GM08714 (cell line): ENCODE data around the gene SLC7A9.

Source experiments
- H3K4me3 ChIP-seq: fragments of 200-500 bp; sonication (Bioruptor generic); 2 replicates; pipeline ENCODE4 v1.5.1; 2014; ENCODE audit warnings: mild to moderate bottlenecking, low read length, inconsistent platforms
- ZNF274 ChIP-seq: IDR thresholded peaks from 2 replicates; pipeline ENCODE4 v1.6.1; 2012; ENCODE audit warnings: mild to moderate bottlenecking, low read depth, low read length

The SLC7A9 gene

DNA sequence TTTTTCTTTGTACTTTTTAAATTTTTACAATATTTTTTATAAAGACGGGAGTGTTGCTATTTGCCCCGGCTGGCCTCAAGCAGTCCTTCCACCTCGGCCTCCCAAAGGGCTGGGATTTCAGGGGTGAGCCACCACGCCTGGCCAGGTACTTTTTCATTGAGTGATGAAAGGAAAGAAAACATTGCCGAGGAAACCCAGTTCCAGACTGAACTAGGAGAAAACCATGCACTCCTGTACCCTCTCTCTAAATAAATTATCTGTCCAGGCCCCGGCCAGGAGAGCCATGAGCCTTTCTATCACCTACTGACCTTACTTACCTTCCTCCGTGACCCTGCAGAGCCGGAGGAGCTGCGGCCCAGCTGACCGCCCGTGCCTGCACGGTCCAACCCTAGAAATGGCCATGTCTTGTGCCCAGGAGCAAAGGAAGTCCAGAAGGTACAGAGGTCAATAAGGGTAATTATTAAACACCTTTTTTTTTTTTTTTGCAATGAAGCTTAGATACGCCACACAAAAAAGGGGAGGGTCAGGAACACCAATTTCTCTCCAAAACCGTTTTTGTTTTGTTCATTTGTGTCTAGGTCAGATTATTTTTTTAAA is at the start of gene SLC7A9:
SLC7A9 (minus strand) TSS at position 399 of the 597 bp plus-strand sequence. CDS start 1,233 bp downstream, outside the sequence.
- H3K4me3 ChIP-seq: no peak within 1 kb of the TSS
- no peak for TF ChIP-seq ZNF274

DNA sequence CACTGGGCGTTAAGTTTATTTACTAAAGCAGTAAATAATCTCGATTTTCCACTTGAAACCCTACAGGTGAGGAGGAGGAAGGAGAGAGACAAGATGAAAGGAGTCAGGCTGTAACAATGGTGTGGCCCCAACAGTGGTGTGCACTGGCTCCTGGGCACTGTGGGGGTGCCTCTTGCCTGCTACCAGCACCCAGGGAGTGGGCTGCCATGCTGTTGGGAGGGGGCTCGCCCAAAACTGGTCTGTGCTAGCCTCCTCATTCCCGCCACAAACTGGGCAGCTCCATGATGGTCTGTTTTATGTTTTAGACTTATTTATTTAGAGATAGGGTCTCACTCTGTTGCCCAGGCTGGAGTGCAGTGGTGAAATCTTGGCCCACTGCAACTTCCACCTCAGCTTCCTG is 49.8 kb upstream of the SLC7A9 start:
- no peak overlapping the region for H3K4me3 ChIP-seq
- TF ChIP-seq ZNF274: no peak

DNA sequence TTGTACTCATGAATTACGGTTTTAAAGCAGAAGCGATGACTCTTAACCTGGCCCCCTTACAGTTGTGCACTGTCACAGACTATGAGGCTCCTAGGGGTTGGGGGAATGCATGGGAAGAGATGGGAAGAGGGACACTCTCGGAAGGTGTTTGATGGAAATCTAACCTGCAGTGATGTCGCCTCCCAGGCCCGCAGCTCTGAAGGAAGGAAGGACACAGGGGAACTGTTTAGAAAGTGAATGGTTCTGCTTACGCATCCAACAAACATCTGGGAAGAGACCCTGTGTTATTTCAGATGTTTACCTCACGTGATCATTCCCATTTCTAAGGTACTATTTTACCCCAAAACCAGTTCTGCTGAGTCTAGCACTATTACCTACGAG is 48.0 kb upstream of the SLC7A9 start:
- TF ChIP-seq ZNF274: no peak
- no peak overlapping the region for H3K4me3 ChIP-seq

DNA sequence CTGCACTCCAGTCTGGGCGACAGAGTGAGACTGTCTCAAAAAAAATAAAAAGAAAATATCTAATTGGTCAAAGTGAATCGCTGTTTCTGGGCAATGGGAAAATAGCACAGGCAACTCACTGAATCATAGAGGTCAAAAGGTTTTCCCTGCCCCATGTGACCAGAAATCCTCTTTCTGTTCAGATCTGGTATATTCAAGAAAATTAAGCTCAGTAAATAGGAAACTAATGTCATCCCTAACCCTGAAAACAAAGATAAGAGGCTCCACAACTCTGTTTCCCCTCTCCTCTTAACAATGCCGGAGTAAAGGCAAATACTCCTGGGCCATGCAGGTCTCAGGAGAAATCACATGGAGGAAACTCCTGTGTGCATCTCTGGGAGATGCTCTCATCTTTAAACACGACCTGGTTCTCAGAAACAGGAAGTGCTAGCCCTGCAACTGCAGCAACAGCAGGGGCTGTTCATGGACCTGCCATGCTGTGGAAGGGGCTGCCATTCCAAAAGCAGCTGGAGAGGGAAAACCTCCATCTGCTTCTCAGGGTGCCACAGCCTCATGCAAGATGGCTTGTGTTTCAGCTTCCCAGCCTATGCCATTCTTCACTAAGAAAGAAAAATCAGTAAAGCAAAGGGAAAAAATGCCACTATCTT is 47.5 kb upstream of the SLC7A9 start:
- no peak overlapping the region for H3K4me3 ChIP-seq
- no peak for TF ChIP-seq ZNF274

DNA sequence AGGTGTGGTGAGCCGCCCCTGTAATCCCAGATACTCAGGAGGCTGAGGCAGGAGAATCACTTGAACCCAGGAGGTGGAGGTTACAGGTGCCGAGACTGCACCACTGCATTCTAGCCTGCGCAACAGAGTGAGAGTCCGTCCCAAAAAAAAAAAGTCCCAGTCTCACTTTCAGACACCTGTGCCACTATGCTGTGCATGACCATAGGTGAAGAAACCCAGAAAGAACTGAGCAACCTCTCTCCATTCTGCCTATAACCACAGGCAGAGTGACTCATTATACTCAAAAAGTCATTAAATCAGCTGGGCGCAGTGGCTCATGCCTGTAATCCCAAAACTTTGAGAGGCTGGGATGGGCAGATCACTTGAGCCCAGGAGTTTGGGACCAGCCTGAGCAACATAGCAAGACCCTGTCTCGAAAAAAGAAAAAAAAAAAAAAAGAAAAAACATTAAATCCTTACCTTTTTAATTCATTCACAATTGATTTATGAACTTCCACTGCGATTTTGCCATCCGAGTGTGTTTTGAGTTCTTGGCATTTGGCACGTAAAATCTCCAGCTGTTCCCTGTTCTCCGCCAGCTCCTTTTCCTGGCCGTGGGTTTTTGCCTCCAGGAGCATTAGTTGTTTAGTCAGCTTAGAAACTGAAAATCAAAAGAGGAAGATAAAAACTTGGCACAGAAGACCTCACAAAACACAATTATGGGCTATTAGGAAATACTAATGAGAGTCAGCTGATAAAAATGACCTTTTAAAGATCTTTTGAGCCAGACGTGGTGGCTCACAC is 45.5 kb upstream of the SLC7A9 start:
- no peak overlapping the region for H3K4me3 ChIP-seq
- TF ChIP-seq ZNF274: no peak

DNA sequence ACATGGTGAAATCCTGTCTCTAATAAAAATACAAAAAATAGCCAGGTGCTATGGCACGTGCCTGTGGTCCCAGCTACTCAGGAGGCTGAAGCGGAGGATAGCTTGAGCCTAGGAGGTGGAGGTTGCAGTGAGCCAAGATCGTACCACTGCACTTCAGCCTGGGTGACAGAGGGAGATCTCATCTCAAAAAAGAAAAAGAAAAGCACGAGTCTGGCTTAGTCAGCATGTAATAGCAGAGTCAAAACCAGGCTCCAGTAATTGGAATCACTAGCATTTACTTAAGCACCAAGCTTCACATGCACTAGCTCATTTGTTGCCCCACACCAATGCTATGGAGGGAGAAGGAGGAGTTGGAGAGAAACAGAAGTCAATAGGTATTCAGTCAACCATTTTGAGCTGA is 41.9 kb upstream of the SLC7A9 start:
- H3K4me3 ChIP-seq: no peak overlapping the region
- TF ChIP-seq ZNF274: no peak

DNA sequence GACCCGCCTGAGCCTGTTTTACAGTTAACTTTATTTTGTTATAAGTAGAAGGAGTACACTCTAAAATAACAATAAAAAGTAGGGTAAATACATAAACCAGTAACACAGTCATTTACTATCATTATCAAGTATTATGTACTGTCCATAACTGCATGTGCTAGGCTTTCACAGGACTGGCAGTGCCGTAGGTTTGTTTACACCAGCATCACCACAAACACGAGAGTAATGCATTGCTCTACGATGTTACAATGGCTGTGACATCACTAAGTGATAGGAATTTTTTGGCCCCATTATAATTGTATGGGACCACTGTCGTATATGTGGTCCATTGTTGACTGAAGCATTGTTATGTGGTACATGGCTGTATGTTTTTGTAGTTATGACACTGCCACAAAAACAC is 41.3 kb upstream of the SLC7A9 start:
- H3K4me3 ChIP-seq: no peak overlapping the region
- TF ChIP-seq ZNF274: no peak

DNA sequence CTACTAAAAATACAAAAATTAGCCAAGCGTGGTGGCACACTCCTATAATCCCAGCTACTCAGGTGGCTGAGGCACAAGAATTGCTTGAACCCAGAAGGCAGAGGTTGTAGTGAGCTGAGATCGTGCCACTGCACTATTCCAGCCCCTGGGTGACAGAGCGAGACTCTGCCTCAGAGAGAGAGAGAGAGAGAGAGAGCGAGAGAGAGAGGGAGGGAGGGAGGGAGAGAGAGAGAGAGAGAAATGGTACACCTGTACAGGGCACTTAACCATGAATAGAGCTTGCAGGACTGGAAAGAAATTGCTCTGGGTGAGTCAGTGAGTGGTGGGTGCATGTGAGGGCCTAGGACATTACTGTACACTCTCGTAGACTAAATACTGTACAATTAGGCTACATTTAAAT is 40.5 kb upstream of the SLC7A9 start:
- TF ChIP-seq ZNF274: no peak
- H3K4me3 ChIP-seq: no peak overlapping the region

DNA sequence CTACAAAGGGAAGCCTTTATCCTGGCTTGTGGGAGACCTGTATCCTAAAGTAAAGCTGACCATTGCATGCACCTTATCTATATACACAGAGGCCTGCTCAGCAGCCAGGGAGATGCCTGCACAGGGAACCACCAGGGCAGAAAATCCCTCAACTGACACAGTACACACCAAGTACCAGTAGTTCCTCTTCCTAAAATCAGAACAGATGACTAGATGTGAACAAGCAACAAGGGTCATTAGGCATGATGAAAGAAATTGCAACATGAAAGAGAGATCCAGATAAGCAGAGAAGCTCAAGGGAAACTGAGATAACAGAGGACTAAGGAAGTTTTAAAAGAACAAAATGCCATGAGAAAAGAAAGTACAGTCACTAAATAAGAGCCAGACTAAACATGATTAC is 39.7 kb upstream of the SLC7A9 start:
- TF ChIP-seq ZNF274: no peak
- no peak overlapping the region for H3K4me3 ChIP-seq

DNA sequence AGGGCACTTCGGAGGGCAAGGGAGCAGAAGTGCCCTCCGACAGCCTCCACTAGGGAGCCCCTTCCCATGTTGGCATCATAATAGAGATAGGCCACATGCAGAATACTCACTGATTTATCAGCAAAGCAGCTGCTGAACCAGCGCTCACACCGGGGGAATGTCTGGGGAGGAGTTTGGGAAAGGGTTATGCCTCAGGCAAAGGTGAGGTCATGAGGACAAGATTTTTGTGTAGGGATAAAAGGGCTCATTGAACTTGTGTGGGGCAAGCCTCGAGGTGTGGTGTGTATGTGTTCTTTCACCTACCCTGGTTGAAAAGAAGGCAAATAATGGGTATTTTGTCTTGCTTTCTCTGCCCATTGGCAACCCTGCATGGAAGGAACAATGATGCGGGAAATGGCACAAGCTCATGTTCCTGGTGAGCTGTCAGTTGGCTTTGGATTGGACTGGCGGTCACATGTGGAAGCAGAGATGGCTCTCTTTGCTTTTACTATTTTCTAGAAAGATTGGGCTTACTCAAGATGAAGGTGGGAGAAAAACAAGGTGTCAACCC is 39.1 kb upstream of the SLC7A9 start:
- no peak overlapping the region for H3K4me3 ChIP-seq
- no peak for TF ChIP-seq ZNF274

DNA sequence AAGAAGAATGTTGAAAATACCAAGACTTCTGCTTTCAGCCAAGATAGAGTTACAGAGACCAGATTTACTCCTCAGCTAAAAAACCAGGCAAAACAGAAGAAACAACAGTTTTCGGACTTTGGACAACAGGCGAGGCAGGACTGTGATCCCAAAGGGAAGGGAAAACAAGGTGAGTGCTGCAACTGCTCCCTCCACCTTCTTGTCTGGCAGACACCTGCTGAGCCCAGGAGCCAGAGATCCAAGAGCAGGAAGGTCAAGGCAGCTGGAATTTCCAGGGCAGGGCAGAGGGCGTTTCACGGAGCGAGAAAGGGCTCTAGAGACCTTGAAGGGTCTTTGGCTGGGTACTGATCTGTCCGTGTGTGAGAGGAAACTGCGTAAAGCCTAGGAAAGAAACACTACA is 32.9 kb upstream of the SLC7A9 start:
- no peak for TF ChIP-seq ZNF274
- H3K4me3 ChIP-seq: no peak overlapping the region

DNA sequence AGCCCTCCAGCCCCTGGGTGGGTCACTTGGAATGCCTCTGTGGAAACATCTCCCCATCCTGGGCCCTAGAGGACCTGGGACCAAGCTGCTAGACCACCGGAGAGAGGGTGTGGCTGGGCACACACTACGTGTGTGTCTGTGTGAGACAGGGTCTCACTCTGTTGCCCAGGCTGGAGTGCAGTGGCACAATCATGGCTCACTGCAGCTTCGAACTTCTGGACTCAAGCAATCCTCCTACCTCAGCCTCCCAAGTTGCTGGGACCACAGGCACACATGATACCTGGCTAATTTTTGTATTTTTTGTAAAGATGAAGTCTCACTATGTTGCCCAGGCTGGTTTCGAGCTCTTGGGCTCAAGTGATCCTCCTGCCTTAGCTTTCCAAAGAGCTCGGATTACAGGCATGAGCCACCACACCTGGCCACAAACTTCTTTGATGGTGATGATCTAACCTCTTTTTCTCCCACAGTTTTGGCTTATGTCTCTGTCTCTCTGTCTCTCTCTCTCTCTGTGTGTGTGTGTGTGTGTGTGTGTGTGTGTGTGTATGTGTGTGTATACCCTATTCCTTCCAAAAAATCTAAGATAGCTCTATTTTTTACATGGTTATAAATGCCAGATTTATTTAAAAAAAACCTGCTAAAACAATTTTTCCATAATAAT is 32.1 kb upstream of the SLC7A9 start:
- TF ChIP-seq ZNF274: no peak
- no peak overlapping the region for H3K4me3 ChIP-seq

DNA sequence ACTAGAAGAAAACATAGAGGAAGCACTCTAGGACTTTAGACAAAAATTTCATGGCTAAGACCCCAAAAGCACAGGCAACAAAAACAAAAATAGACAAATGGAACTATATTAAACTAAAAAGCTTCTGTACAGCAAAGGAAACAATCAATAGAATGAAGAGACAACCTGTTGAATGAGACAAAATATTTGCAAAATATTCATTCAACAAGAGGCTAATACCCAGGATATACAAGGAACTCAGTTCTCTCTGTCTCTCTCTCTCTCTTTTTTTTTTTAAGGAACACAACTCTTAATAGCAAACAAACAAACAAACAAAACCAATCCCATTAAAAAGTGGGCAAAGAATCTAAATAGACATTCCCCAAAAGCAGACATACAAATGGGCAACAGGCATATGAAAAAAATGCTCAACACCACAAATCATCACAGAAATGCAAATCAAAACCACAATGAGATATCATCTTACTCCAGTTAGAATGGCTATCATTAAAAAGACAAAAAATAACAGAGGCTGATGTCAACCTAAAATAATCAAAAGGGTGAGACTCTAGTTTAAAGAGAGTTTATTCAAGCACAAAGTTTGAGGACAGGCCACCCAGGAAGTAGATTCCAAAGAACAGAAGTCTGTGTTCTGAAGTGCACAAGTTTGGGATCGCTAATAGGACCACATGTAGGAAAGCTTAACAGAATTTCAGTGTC is 27.1 kb upstream of the SLC7A9 start:
- TF ChIP-seq ZNF274: no peak
- no peak overlapping the region for H3K4me3 ChIP-seq

DNA sequence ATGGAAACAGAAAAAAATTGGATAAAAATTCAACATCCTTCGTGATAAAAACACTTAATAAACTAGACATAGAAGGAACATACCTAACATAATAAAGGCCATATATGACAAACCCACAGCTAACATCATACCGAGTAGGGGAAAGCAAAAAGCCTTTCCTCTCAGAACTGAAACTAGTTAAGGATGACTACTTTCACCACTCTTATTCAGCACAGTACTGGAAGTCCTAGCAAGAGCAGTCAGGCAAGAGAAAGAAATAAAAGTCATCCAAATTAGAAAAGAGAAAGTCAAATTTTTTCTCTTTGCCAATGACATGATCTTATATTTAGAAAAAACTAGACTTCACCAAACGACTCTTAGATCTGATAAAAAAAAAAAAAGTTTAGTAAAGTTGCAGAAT is 25.8 kb upstream of the SLC7A9 start:
- H3K4me3 ChIP-seq: no peak overlapping the region
- no peak for TF ChIP-seq ZNF274
